HG02852 (cell line): ENCODE measurements around the gene LIG1.

Experiments
- ATAC-seq: cut with Tn5 transposase; IDR thresholded peaks from one replicate; pipeline ENCODE4 v1.9.1; 2021; ENCODE audit warnings: mild to moderate bottlenecking, moderate library complexity; ENCODE audit not compliant: unreplicated experiment

LIG1 gene

DNA sequence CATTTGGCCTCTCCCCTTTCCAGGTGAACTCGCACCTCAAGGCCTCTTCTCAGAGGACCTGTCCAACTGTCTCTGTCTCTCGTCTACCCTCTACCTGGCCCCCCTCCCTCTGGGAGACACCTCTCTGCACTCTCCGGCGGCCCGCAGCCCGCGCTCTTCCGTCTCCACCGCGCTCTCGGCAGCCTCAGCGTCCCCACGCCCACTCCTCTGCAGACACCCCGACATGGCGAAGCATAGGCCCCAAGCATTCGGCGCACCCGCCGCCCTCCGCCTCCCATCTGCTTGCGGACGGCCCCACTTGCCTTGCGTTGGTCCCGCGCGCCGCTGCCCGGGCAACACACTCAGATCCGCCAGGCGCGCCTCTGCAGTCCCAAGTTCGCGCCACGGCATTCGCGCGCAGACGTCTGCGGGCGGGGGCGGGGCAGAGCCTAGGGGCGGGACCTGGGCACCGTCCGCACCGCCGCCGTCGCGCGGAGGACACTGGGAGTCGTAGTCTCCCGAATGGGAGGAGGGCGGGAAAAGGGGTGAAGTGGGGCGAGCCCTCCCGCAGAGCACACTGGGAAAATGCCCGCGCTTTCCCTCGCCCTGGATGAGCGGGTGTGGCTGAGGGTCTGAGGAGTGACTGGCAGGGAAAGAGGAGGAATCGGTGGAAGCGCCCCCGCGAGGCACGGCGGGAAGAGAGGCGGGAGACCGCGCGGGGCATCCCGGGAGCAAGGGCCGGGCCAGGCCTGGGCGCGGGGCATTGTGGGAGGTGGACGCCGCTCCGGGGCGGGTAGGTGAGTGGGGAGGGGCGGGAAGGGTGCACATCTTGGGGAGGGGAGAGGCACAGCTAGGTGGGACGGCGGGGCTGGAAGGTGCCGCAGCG is at the start of gene LIG1, which contains the start of gene ZSWIM9:
Gene LIG1 (minus strand): TSS at position 406 of the 865 bp plus-strand sequence. CDS start 4,778 bp downstream, outside the sequence.
Gene ZSWIM9 (plus strand): TSS at position 742 of the 865 bp plus-strand sequence. CDS start 1,123 bp downstream, outside the sequence.
- peak; percentile 75 for ATAC-seq

DNA sequence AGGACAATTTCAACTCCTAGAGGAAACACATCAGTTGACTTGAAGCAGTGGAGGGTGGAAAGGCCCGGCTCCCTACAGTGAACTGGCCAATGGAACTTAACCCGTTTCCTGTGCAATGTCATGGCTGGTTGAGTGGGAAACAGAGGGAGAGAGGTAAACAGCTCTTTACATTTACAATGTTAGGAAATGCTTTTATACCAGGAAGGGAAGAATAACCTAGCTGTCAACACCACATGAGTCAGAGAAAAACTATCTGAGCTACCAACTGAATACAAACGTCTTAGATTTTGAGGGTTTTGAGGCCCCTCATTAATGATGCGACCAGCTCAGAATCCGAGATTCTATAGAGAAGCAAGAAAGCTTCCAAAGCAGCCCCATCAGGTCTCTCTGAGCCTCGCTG is 48.9 kb upstream of the LIG1 start:
- no peak for ATAC-seq

DNA sequence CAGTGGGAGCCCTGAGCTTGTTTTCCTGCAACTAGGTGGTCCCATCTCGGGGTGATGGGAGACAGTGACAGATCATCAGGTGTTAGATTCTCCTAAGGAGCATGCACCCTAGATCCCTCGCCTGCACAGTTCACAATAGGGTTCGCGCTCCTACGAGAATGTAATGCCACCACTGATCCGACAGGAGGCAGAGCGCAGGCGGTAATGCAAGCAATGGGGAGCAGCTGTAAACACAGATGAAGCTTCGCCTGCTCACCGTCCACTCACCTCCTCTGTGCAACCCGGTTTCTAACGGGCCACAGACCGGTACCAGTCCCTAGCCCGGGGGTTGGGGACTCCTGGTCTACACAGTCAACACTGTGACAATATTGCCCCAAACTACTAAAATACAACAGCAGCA is 46.8 kb upstream of the LIG1 start:
- no peak for ATAC-seq

DNA sequence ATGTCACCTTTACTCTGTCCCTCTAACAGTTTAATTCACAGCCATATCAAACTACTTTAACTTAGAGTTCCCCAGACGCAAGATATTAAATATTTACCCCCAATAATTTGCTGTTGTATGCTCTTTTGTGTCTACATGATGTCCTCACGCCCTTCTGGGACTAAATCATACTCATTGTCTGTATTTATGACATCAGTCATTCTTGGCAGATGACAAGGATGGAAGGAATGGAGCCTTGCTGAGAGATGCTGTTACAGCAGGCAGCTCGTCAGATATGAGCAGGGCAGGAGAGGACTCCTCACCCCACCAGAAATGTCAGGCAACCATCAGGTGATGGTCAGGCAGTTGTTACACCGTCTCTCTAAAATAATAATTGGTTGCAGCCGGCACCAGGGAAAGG is 43.8 kb upstream of the LIG1 start:
- no peak for ATAC-seq

DNA sequence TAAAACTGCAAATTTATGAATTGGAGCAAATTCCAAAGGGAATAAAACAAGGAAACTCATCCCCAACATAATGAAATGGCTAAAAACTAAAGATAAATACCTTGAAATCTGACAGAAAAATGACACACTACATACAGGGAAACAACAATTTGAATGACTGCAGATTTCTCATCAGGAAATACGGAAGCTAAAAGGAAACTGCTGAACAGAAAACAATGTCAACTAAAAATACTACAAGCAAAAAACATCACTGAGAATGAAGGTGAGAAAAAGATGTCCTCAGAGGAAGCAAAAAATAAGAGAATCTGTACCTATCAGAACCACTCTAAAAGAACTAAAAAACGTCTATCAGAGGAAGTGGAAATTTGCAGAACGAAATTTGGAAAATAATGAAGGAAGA is 39.9 kb upstream of the LIG1 start:
- ATAC-seq: no peak

DNA sequence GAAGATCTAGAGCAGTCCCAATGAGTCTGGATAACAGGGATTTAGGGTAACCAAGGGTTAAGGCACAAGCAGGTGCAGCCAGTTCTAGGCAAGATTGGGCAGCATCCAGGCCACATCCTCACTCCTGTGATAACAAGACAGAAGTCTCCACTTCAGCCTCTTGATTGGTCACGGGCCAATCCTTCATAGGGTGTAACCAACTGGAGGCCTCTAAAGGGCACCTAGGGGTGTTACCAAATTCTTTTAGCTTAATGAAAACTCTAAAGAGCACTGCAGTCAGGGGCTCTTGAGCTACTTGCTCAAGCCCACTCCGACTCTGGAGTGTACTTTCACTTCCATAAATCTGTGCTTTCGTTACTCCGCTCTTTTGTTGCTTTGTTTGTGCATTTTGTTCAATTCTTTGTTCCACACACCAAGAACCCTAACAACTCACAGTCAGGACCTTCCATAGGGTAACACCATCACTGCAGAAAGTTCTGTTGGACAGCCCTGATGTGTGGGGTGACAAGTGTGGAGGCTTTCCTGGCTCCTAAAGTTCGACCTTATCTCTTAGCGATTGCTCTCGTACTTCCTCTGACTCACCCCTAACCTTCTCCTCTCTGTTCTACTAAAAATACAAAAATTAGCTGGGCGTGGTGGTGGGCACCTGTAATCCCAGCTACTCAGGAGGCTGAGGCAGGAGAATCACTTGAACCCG is 36.4 kb upstream of the LIG1 start:
- ATAC-seq: no peak

DNA sequence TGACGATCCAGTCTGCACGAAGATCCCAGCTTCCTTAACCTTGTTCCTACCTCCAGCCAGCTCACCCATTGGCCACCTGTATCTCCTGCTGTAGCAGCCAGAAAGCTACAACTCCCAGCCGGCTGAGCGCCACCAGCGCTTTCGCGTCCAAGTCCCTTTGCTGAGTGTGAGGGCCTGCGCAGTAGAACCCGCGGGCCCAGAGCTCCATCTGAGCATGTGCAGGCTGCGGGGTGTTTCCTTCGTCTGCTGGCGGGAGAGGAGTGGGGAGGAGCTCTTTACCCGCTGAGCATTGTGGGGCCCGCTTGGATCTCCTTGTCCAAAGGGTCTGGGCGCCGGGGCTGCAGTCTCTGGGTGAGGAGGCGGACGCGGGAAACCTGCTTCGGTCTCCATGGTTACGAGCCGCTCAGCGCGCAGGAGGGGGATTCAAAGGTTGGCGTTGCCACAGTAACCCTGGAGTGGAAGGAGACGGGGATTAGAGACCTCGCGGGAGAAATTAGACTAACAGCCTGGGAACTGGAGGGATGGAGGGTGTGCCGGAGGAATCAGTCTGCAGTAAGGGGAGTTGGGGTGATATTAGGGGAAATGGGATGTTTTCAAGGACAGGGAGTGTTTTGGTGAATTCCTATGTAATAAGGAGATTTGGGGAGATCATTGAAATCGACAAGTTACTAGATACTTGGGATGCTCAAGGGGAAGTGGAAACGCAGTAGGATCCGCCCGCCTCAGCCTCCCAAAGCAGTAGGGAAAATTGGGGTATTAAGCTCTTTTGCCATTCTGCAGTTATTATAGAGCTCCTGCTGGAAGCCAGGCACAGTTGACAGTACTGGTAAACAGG is 33.9 kb upstream of the LIG1 start:
- peak; percentile 95 for ATAC-seq

DNA sequence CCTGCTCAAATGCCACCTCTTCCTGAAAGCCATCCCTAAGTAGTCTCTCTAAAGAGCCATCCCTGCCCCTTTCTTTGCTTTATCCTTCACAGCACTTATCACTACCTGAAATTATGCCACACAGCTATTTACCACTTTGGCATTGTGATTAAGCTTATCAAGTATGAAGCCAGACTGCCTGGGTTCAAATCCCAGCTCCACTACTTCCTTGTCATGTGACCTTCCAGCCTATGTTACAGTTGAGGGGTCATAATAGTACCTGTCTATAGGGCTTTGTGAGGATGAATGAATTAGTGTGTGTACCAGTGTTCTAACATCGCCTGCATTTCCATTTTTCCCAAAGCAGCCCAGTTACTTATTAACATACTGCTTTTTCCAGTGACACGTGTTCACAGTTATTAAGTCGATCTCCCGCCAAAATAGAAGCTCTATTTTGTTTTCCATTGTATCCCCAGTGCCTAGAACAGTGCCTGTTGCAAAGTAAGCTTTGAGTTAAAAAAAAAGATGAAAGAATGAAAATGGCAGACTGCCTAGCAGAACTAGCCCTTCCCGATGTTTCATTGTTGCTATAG is 33.2 kb upstream of the LIG1 start:
- ATAC-seq: no peak

DNA sequence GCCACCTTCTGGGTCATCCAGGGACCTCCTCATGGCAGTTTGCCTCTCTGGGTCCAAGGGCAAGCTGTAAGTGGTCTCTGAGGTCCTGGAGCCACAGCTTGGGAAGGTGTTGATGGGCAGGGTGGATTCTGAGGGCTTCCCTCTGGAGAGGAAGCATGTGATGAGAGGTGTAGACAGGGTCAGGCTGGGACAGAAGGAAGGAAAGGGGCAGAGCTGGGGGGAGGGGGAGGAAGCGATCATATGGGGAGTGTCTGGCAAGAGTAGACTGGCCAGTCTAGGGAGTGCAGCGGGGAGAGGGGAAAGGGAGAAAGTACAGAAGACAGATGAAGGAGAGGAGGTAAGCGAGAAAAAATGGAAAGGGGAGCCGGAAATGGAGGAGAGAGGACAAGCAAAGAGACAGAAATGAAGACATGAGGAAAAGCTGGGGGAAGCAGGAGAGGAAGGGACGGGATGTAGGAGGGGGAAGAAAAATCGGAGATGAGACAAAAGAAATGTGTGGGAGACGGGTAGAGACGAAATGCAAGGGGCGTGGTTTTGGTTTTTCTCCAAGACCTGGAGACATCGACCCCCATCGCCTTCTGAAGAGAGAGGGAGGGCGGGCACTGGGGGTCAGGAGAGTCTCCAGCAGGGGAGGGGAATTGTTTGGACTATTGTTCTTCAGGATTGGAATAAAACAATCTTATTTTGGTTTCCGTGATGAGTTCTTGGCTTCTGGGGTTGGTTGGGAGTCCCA is 27.0 kb upstream of the LIG1 start:
- ATAC-seq: no peak

DNA sequence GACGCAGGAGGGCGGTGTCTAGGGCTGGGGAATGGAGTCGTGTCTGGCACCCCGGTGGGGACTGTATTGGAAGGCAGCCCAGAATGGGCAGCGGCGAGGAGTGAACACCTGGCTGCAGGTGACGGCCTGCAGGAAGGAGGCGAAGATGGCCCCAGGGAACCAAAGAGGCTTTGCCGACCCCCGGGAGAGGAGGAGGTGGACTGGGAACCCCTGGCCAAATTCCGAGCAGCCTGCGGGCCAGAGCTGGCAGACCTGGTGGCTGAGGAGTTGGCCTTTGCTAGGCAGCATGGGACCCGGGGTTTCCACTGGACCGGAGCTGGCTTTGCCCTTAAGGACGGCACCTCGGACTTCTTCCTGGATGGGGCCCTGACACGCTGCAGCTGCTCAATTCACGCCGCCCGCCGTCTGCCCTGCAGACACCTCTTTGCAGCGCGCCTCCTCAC is 26.2 kb upstream of the LIG1 start:
- ATAC-seq: no peak

DNA sequence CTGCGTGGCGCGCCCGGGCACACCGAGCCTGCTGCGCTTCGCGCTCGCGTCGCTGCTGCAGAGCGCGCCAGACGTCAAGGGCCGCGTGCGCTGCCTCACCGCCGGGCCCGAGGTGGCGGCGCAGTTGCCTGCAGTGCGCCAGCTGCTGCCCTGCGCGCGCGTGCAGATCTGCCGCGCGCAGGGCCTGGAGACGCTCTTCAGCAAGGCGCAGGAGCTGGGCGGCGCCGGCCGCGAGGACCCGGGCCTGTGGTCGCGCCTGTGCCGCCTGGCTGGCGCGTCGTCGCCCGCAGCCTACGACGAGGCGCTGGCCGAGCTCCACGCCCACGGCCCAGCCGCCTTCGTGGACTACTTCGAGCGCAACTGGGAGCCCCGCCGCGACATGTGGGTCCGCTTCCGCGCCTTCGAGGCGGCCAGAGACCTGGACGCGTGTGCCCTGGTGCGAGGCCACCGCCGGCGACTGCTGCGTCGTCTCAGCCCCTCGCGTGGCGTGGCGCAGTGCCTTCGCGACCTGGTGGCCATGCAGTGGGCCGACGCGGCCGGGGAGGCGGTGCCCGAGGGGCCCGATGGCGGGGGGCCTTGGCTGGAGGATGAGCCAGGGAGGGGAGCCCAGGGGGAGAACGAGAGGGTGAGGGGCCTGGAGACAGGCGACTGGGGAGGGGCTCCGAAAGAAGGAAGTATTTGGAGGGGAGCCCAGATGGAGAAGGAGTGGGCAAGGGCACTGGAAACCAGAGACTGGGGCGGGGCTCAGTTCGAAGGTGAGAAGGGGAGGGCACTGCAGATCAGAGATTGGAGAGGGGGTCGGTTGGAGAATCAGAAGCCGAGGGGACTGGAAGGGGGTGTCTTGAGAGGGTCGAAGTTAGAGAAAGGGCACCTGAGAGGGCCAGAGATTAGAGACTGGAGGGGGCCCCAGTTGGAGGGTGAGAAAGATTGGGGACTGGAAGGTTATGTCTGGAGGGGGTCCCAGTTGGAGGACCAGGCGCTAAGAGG is 25.0 kb upstream of the LIG1 start:
- no peak for ATAC-seq

DNA sequence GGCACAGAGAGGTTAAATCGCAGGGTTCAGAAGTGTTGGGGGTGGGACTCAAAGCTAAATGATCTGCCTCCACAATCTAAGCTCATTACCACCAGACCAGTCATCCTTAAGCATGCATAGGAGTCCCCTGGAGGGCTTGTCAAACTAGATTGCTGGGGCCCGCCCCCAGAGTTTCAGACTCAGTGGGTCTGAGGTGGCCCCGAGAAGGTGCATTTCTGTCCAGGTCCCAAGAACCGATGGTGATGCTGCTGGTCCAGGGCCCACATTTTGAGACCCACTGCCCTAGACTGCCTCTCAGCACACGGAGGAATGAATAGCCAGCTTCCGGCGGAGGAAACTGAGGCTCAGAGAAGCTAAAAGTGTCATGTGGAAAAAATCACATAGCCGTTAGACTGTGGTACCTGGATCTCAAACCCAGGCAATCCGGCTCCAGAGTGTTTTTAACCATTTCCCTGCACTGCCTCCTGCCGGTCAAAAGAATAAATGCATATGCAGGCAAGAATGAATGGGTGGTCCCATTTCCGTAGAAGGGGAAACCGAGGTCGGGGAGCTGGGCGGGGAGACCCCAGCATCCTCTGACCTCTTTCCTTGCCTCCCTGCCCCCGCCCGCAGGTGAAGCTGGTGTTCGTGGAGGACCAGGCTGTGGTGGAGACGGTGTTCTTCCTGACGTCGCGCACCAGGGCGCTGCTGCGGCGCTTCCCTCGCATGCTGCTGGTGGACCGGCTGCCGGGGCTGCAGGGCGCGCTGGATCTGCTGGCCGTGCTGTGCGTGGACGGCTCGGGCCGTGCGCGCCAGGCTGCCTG is 24.1 kb upstream of the LIG1 start:
- ATAC-seq: no peak

DNA sequence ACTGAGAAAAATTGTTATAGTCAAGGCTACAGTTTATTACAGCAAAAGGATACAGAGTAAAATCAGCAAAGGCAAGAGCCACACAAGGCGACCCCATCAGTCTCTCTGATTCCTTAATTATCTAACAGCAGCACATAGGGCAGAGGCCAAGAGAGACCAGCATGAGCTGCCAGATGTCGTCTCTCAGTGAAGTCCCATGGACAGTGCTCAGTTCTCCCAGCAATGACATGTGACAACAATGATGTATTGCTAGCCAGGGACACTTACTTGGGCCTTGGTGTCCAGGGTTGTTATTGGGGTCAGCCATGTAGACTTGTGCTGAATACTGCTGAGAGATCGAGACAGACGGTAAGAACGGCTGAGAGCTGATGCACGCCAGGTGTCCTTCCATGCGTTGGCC is 22.6 kb upstream of the LIG1 start:
- no peak for ATAC-seq

DNA sequence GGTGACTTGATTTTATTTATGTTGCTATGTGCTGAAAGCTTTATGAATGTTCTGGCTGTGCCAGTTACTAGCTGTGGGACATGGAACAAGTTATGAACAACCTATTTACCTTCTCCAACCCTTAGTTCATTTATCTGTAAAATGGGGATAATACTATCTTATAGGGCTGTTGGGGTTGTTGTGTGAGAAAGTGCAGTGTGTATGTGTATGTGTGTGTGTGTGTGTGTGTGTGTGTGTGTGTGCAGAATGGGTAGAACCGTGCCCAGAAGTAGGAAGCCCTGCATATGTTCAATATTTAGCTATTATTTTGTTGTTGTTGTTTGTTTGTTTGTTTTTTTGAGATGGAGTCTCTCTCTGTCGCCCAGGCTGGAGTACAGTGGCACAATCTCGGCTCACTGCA is 20.7 kb upstream of the LIG1 start:
- ATAC-seq: no peak

DNA sequence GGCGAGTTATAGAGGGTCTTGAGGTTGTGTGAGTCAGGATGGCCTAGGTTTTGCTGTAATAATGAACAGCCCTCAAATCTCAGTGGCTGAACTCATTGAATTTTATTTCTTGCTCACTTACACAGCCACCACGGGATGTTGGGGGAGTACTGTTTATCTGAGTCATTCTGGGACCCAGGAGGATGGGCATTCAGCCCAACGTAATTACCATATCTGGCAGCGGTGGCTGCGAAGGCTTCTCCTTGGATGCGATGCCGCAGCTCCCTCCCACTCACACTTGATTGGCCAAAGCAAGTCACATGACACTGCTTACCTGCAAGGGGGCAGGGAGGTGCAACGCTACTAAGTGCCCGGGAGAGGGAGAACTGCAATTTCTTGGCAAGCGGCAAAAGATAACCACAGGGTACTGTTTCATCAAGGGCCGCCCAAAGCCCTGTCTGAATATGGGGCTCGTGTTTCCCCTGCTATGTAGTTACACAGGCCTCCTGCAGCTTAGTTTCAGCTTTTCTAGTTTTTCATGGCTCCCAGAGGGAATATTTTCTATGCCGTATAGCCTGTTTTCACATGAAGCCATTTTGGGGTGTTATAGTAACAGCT is 20.2 kb upstream of the LIG1 start:
- ATAC-seq: no peak

DNA sequence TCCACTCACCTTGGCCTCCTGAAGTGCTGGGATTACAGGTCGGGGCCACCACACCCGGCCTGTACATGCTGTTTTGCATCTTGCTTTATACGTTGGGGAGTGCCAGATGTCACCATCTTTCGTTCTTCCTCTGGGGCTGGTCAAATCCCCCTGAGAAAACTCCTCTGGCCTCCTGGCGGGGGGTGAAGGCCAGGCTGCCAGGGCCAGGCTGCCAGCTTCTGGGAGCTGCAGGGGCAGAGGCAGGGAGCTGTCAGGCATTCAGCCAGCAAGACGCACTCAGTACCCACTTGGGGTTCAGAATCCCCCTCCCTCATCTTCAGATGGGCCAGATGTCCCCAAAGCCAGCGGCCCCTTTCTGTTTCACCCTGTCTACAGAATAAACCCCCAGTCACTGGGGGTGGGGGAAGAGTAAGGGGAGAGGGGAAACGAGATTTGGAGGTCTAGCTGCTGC is 16.4 kb upstream of the LIG1 start:
- ATAC-seq: no peak

DNA sequence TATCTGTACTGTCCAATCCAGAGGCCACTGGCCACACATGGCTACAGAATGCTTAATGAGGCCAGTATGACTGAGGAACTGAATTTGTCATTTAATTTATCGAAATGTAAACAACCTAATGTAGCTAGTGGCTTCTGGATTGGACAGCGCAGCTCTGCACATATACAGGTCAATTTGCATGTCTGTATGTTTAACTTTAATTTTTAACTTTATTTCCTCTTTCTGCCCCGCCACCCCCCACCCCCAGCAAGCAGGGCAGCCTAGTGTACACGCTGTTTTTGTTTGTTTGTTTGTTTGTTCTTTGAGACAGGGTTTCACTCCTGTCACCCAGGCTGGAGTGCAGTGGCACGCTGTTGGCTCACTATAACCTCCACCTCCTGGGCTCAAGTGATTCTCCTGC is 15.9 kb upstream of the LIG1 start:
- ATAC-seq: no peak

DNA sequence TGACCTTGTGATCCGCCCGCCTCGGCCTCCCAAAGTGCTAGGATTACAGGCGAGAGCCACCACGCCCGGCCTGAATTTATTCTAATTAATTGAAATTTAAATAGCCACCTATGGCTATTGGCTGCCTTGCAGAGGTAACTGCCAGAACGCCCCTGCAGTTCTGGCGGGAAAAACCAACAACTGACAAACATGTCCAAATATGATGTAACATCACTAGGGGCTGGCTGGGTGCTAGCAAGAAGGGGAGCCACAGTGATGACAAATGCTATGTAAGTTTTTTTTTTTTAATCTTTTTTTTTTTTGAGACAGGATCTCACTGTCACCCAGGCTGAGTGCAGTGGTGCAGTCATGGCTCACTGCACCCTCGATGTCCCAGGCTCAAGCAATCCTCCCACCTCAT is 13.2 kb upstream of the LIG1 start:
- ATAC-seq: no peak
